ENCODE measurements around the gene SPTBN4. TPM values are rescaled to one million over a fixed set of nuclear protein-coding genes. Genes with fewer than 3 reads are reported as not detected.
"Not testable (repeated sequence)": the region's sequence is repeated elsewhere in the genome, so short reads cannot be mapped to it uniquely, and the experiment has no call there.

Gene SPTBN4
- total RNA-seq, 5 donors from 2014 or later (not counting 1 experiment from before 2014, with no cell fraction given), result 0.37 to 1.2 (median 0.66) TPM

DNA sequence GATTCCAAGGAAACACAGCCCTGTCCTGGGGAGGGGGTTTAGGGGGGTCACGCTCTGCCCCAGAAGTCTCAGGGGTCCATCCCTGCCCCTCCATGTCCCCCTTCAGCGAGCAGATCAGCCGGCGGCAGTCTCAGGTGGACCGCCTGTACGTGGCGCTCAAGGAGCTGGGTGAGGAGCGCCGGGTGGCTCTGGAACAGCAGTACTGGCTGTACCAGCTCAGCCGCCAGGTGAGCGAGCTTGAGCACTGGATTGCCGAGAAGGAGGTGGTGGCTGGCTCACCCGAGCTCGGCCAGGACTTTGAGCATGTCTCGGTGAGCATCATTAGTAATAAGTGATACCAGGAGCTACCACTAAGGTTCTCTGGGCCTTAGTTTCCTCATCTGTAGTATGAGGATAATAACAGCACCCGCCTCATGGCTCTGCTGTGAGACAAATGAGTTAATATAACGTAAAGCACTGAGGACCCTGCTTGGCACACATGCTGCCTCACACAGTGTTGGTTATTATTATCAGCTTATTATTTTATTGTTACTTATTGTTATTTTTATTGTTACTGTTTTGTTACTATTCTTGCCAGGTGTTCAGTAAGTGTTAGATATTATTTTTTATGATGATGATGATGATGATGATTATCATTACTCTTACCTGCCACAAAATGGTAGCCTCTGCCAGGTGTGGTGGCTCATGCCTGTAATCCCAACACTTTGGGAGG lies 89.3 kb downstream of the SPTBN4 start:
- no peaks in the 10 kb centered on the region for H3K9me3 ChIP-seq
- H3K27ac ChIP-seq (ENCODE audit: low read length), result no peak overlapping the region
- H3K36me3 Mint-ChIP-seq, result no peaks in the 10 kb centered on the region
- H3K27me3 Mint-ChIP-seq, result peaks cover 34 to 58% of the 10 kb centered on the region in 2 donors
- peaks cover 5 to 68% of the 10 kb centered on the region in 2 experiments for H3K27me3 ChIP-seq (replicated peaks in 1 of 2; ENCODE audit: control insufficient read depth in 2 of 2, extremely low read depth in 1 of 2, insufficient read depth in 2 of 2, low read length in 1 of 2)
- no peaks in the 10 kb centered on the region for H3K36me3 ChIP-seq (ENCODE audit: control insufficient read depth in 2 of 2, extremely low read depth in 1 of 2, insufficient read depth in 1 of 2, low read length in 1 of 2)
- no peak overlapping the region for H3K27ac Mint-ChIP-seq
- ChIA-PET CTCF (interaction anchor here in 1 of 2 donors (0.7 kb wide), 1 partner anchor 60 kb away, joined by 5 read pairs; no protein-coding TSS in a partner anchor), POLR2A (no interaction called here)
- H3K9me3 Mint-ChIP-seq, result no peaks in the 10 kb centered on the region
- ATAC-seq (replicated peaks in 1 of 4), result no peak
- H3K4me1 Mint-ChIP-seq, result peaks cover 5 to 7% (median 6%) of the 10 kb centered on the region in 3 donors
- WGBS (ENCODE audit: insufficient coverage), result 90% methylated on average over 13 of the region's 17 CpGs
- DNase-seq, result no peak
- no peak overlapping the region for H3K4me3 Mint-ChIP-seq
- H3K4me1 ChIP-seq (ENCODE audit: control insufficient read depth in 1 of 2, extremely low read depth in 1 of 2, insufficient read depth in 2 of 2, low read length in 2 of 2), result peaks cover 0 to 4% of the 10 kb centered on the region in 2 experiments
- no peak overlapping the region for H3K4me3 ChIP-seq (ENCODE audit: control insufficient read depth in 1 of 2, extremely low read depth in 1 of 2, low read length in 1 of 2)

DNA sequence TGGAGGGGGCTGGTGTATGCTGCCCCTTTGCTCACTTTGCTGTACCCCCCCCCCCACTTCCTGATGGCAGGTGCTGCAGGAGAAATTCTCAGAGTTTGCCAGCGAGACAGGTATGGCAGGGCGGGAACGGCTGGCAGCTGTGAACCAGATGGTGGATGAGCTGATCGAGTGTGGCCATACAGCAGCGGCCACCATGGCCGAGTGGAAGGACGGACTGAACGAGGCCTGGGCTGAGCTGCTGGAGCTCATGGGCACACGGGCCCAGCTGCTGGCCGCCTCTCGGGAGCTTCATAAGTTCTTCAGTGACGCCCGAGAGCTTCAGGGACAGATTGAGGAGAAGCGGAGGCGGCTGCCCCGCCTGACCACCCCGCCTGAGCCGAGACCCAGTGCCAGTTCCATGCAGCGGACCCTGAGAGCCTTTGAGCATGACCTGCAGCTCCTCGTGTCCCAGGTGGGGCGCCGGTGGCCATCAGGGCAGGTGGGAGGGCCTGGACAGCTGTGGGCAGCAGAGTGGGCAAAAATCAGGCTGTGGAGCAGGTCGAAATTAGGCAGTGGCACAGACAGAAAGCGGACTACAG lies 90.2 kb downstream of the SPTBN4 start:
- peaks cover 0 to 4% of the 10 kb centered on the region in 2 experiments for H3K4me1 ChIP-seq (ENCODE audit: control insufficient read depth in 1 of 2, extremely low read depth in 1 of 2, insufficient read depth in 2 of 2, low read length in 2 of 2)
- H3K4me3 Mint-ChIP-seq, result no peak overlapping the region
- H3K9me3 ChIP-seq, result no peaks in the 10 kb centered on the region
- H3K27ac Mint-ChIP-seq, result no peak overlapping the region
- ATAC-seq (replicated peaks in 1 of 4) (no peak), DNase-seq (no peak)
- peaks cover 5 to 12% (median 8%) of the 10 kb centered on the region in 3 donors for H3K4me1 Mint-ChIP-seq
- H3K4me3 ChIP-seq (ENCODE audit: control insufficient read depth in 1 of 2, extremely low read depth in 1 of 2, low read length in 1 of 2), result no peak overlapping the region
- 88% methylated on average over 23 of the region's 24 CpGs for WGBS (ENCODE audit: insufficient coverage)
- peaks cover 34 to 60% of the 10 kb centered on the region in 2 donors for H3K27me3 Mint-ChIP-seq
- no peaks in the 10 kb centered on the region for H3K36me3 ChIP-seq (ENCODE audit: control insufficient read depth in 2 of 2, extremely low read depth in 1 of 2, insufficient read depth in 1 of 2, low read length in 1 of 2)
- H3K36me3 Mint-ChIP-seq, result no peaks in the 10 kb centered on the region
- H3K9me3 Mint-ChIP-seq, result no peaks in the 10 kb centered on the region
- POLR2A ChIA-PET, result no interaction called here
- CTCF ChIA-PET, result no interaction called here
- H3K27me3 ChIP-seq (replicated peaks in 1 of 2; ENCODE audit: control insufficient read depth in 2 of 2, extremely low read depth in 1 of 2, insufficient read depth in 2 of 2, low read length in 1 of 2), result peaks cover 5 to 68% of the 10 kb centered on the region in 2 experiments
- no peak overlapping the region for H3K27ac ChIP-seq (ENCODE audit: low read length)

DNA sequence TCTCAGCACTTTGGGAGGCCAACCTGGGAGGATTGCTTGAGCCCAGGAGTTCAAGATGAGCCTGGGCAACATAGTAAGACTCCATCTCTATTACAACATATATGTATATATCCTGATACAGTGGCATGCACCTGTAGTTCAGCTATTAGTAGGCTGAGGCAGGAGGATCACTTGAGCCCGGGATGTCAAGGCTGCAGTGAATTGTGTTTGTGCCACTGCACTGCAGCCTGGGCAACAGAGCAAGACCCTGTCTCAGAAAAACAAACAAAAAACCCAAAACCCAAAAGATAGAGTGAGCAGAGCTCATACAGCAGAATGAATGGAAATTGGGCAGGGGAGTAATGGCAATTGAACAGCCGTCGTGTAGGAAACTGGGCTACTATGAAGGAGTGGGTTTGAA lies 92.6 kb downstream of the SPTBN4 start:
- Histone ChIP-seq H3K4me1 (ENCODE audit: control insufficient read depth in 1 of 2, extremely low read depth in 1 of 2, insufficient read depth in 2 of 2, low read length in 2 of 2) (peaks cover 0 to 4% of the 10 kb centered on the region in 2 experiments), H3K27ac (ENCODE audit: low read length) (no peak overlapping the region), H3K4me3 (ENCODE audit: control insufficient read depth in 1 of 2, extremely low read depth in 1 of 2, low read length in 1 of 2) (no peak overlapping the region), H3K9me3 (no peaks in the 10 kb centered on the region), H3K27me3 (replicated peaks in 1 of 2; ENCODE audit: control insufficient read depth in 2 of 2, extremely low read depth in 1 of 2, insufficient read depth in 2 of 2, low read length in 1 of 2) (peaks cover 0 to 71% of the 10 kb centered on the region in 2 experiments), H3K36me3 (ENCODE audit: control insufficient read depth in 2 of 2, extremely low read depth in 1 of 2, insufficient read depth in 1 of 2, low read length in 1 of 2) (no peaks in the 10 kb centered on the region)
- ATAC-seq (replicated peaks in 1 of 4) (no peak), DNase-seq (no peak)
- H3K27me3 Mint-ChIP-seq, result peaks cover 26 to 54% of the 10 kb centered on the region in 2 donors
- no peaks in the 10 kb centered on the region for H3K9me3 Mint-ChIP-seq
- H3K4me1 Mint-ChIP-seq, result peaks cover 5 to 12% (median 7%) of the 10 kb centered on the region in 3 donors
- ChIA-PET POLR2A (no interaction called here), CTCF (no interaction called here)
- H3K4me3 Mint-ChIP-seq, result no peak overlapping the region
- no CpG with 5 or more reads among the region's 3 CpGs for WGBS (ENCODE audit: insufficient coverage)
- no peaks in the 10 kb centered on the region for H3K36me3 Mint-ChIP-seq
- H3K27ac Mint-ChIP-seq, result no peak overlapping the region

DNA sequence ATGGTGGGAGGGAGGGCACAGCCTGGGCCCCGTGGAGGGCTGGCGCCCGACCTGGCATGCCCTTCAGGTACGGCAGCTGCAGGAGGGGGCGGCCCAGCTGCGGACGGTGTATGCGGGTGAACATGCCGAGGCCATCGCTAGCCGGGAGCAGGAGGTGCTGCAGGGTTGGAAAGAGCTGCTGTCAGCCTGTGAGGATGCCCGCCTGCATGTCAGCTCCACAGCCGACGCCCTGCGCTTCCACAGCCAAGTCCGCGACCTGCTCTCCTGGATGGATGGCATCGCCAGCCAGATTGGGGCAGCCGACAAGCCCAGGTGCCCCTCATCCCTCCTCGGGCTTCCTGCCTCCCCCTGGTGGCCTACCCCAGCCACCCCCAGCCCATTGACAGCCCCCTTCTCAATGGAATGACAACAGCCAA lies 93.3 kb downstream of the SPTBN4 start:
- no peak overlapping the region for H3K27ac ChIP-seq (ENCODE audit: low read length)
- H3K4me3 ChIP-seq (ENCODE audit: control insufficient read depth in 1 of 2, extremely low read depth in 1 of 2, low read length in 1 of 2), result no peak overlapping the region
- Mint-ChIP-seq H3K36me3 (no peaks in the 10 kb centered on the region), H3K4me3 (no peak overlapping the region), H3K27me3 (peaks cover 25 to 53% of the 10 kb centered on the region in 2 donors), H3K27ac (no peak overlapping the region), H3K4me1 (peaks cover 5 to 12% (median 7%) of the 10 kb centered on the region in 3 donors), H3K9me3 (no peaks in the 10 kb centered on the region)
- H3K36me3 ChIP-seq (ENCODE audit: control insufficient read depth in 2 of 2, extremely low read depth in 1 of 2, insufficient read depth in 1 of 2, low read length in 1 of 2), result no peaks in the 10 kb centered on the region
- ChIA-PET POLR2A (no interaction called here), CTCF (no interaction called here)
- WGBS (ENCODE audit: insufficient coverage), result 72% methylated on average over 20 of the region's 20 CpGs
- H3K4me1 ChIP-seq (ENCODE audit: control insufficient read depth in 1 of 2, extremely low read depth in 1 of 2, insufficient read depth in 2 of 2, low read length in 2 of 2), result peaks cover 0 to 4% of the 10 kb centered on the region in 2 experiments
- H3K9me3 ChIP-seq, result no peaks in the 10 kb centered on the region
- peaks cover 0 to 70% of the 10 kb centered on the region in 2 experiments for H3K27me3 ChIP-seq (replicated peaks in 1 of 2; ENCODE audit: control insufficient read depth in 2 of 2, extremely low read depth in 1 of 2, insufficient read depth in 2 of 2, low read length in 1 of 2)
- peak in 1 of 4 experiments; percentile 10 for ATAC-seq (replicated peaks in 1 of 4)
- DNase-seq, result no peak

DNA sequence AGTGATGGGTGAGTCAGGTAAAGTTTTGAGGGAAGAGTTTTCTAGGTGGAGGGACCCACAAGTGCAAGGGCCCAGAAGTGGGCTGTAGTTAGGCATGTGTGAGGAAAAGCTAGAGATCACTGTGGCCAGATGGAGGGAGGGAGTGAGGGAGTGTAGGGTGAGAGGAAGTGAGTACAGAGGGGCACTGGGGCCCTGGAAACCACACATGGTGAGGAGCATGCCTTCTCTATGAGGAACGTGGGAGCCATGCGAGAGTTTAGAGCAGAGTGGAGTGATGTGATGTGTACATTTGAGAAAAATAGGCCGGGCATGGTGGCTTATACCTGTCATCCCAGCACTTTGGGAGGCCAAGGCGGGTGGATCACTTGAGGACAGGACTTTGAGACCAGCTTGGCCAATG lies 95.1 kb downstream of the SPTBN4 start:
- ChIA-PET POLR2A (no interaction called here), CTCF (interaction anchor here (0.6 to 1.0 kb wide), 2 partner anchors 37 to 98 kb away, joined by 3 to 8 read pairs; no protein-coding TSS in a partner anchor)
- Mint-ChIP-seq H3K4me3 (no peak overlapping the region), H3K4me1 (peaks cover 6 to 12% (median 7%) of the 10 kb centered on the region in 3 donors), H3K27me3 (peaks cover 26 to 58% of the 10 kb centered on the region in 2 donors), H3K27ac (no peak overlapping the region), H3K36me3 (no peaks in the 10 kb centered on the region), H3K9me3 (no peaks in the 10 kb centered on the region)
- ATAC-seq (replicated peaks in 1 of 4) (no peak), DNase-seq (no peak)
- WGBS (ENCODE audit: insufficient coverage), result 40% methylated on average over 4 of the region's 4 CpGs
- Histone ChIP-seq H3K36me3 (ENCODE audit: control insufficient read depth in 2 of 2, extremely low read depth in 1 of 2, insufficient read depth in 1 of 2, low read length in 1 of 2) (no peaks in the 10 kb centered on the region), H3K27me3 (replicated peaks in 1 of 2; ENCODE audit: control insufficient read depth in 2 of 2, extremely low read depth in 1 of 2, insufficient read depth in 2 of 2, low read length in 1 of 2) (peaks cover 3 to 78% of the 10 kb centered on the region in 2 experiments), H3K4me3 (ENCODE audit: control insufficient read depth in 1 of 2, extremely low read depth in 1 of 2, low read length in 1 of 2) (no peak overlapping the region), H3K9me3 (no peaks in the 10 kb centered on the region), H3K27ac (ENCODE audit: low read length) (no peak overlapping the region), H3K4me1 (ENCODE audit: control insufficient read depth in 1 of 2, extremely low read depth in 1 of 2, insufficient read depth in 2 of 2, low read length in 2 of 2) (peaks cover 0 to 4% of the 10 kb centered on the region in 2 experiments)

DNA sequence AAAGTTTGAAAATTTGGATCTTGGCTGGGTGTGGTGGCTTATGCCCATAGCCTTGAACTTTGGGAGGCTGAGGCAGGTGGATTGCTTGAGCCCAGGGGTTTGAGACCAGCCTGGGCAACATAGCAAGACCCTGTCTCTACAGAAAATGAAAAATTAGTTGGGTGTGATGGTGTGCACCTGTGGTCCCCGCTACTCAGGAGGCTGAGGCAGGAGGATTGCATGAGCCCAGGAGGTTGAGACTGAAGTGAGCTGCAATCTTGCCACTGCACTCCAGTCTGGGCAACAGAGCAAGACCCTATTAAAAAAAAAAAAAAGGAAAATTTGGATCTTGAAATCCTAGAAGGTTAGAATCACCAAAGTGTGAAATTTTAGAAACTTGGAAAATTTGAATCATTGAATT lies 97.7 kb downstream of the SPTBN4 start:
- H3K9me3 ChIP-seq; H3K9me3 Mint-ChIP-seq; POLR2A ChIA-PET; H3K36me3 ChIP-seq (ENCODE audit: control insufficient read depth in 2 of 2, extremely low read depth in 1 of 2, insufficient read depth in 1 of 2, low read length in 1 of 2); DNase-seq; H3K27ac Mint-ChIP-seq; H3K36me3 Mint-ChIP-seq; H3K4me3 Mint-ChIP-seq; H3K27ac ChIP-seq (ENCODE audit: low read length); H3K4me3 ChIP-seq (ENCODE audit: control insufficient read depth in 1 of 2, extremely low read depth in 1 of 2, low read length in 1 of 2); ATAC-seq (replicated peaks in 1 of 4): not testable (repeated sequence)
- CTCF ChIA-PET, result interaction anchor here (0.6 to 0.7 kb wide), 2 partner anchors 15 to 1607 kb away, joined by 3 read pairs; no protein-coding TSS in a partner anchor
- Histone ChIP-seq H3K27me3 (replicated peaks in 1 of 2; ENCODE audit: control insufficient read depth in 2 of 2, extremely low read depth in 1 of 2, insufficient read depth in 2 of 2, low read length in 1 of 2) (peaks cover 8 to 88% of the 10 kb centered on the region in 2 experiments), H3K4me1 (ENCODE audit: control insufficient read depth in 1 of 2, extremely low read depth in 1 of 2, insufficient read depth in 2 of 2, low read length in 2 of 2) (peaks cover 0 to 17% of the 10 kb centered on the region in 2 experiments)
- Mint-ChIP-seq H3K4me1 (peaks cover 6 to 13% (median 9%) of the 10 kb centered on the region in 3 donors), H3K27me3 (peaks cover 21 to 56% of the 10 kb centered on the region in 2 donors)
- no CpG with 5 or more reads among the region's 1 CpG for WGBS (ENCODE audit: insufficient coverage)

Measured in T-cell (primary cell).